ENCODE measurements around the gene FEN1.

GRCh38 chr11:61762798-61763197 lies 29.9 kb upstream of the FEN1 start:
- TF ChIP-seq EZH2 (IDR thresholded peaks at IDR 0.05; ENCODE audit: insufficient read depth, poor library complexity, severe bottlenecking) (no peak), EZH2phosphoT487 (IDR thresholded peaks at IDR 0.05; ENCODE audit: insufficient read depth, low read depth) (no peak)

Data from GM23248 (cell line).